Stimulated activated CD8-positive, alpha-beta memory T cell treated with anti-CD3 and anti-CD28 coated beads, Interleukin-2, amount 100 ng/mL, for 1 hour (primary cell): Measurements from ENCODE around the gene RO60.
"Not testable (repeated sequence)": the region's sequence is repeated elsewhere in the genome, so short reads cannot be mapped to it uniquely, and the experiment has no call there.

ENCODE experiments used
- DNase-seq, 2 donors: peaks; one replicate each; pipeline ENCODE4 v3.0.0-alpha.2; 2020; ENCODE audit warnings: low read depth in 2 of 2

RO60 gene

DNA sequence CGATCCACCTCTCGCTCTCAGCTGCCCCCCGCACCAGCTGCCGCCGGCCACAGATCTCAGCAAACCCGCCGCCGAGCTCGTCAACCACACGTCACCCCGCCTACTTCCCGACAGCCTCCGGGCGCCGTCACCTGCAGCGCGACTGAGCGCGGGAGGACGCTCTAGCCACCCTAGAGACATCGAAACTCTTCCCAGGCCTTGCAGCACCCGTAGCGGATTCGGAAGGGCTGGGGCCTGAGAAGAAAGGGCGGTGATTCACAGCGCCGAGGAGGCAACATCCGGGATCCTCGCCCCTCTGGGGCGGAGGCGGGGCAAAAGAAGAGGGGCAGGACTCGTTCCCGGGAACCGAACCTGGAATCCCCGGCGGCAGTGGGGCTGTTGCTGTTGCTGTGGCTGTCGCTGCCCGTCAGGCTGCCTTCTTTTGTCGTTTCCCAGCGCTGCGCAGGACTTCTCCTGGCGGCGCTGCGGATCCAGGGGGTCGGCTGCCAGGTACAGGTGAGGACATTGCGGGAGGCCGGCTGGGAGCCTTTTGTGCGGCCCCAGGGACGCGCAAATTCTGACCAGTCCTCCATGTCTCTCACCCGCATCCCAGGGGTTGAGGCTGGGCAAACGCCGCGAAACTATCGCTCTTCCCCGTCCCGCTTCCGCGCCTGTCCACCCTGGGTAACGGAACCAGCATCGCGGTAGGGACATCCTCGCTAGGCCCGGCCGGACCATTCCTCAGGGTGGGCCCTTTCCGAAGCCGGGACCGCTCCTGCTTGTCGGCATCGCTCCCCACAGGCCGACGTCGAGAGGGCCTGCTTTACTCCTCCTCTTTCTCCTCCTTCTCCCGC lies at the start of gene RO60, which contains the start of gene UCHL5:
Gene RO60 (plus strand): TSS at position 331 of the 833 bp plus-strand sequence. CDS start 9,443 bp downstream, outside the sequence.
Gene UCHL5 (minus strand): TSS at position 79 of the 833 bp plus-strand sequence. CDS start 100 bp downstream, outside the sequence.
- peak; percentile 84 to 86 for DNase-seq

DNA sequence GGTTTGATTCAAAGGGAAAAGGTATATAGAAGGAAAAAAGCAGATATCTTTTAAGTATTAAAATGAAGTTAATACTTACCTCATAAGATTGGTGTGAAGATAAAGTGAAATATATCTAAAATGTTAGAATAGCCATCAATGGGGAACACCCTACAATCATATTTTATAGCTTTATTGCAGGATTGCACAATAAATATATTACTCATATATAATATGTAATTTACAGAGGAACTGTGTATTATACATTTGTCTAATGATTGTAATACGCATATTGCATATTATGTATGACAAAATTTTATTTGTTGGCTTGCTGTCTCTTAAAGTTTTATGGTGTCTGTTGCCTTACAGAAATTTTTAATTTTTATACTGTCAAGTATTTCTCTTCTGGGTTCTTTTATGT lies 48.0 kb upstream of the RO60 start:
- no peak for DNase-seq

DNA sequence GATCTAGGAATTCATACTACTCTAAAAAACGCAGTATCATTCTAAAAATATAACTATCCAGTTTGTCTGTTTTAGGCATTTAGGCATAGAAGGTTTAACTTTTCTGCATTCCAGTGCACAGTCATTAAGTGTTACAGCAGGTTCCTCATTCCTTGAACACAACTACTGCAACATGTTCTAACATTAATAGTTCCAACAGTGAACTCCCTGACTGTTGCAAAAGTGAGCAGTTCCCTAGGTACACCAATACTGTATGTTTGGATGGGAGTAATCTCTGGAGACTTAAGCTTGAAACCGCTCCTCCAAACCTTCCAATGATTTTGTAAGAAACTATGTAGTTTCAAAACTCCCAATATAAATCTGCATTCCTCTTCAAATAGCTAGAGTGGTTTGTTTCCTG lies 46.4 kb upstream of the RO60 start:
- no peak for DNase-seq

DNA sequence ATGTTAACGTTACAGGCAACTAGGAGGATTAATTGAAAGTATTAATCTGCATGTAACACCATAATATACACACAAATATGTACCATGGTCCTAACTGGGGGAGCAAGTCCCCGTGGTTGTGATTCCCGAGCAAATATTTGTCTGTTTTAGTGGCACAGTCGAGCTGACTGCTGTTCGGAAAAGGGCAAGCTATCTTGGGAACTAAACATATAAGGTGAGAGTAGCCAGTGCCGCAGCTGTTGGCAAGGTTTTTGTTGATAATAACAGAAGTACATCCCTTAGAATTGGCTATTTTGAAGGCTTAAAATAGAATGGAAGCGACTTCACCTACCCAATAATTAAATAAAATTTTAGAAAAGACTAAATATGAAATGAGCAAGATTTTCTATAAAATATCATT lies 45.7 kb upstream of the RO60 start:
- DNase-seq = no peak

DNA sequence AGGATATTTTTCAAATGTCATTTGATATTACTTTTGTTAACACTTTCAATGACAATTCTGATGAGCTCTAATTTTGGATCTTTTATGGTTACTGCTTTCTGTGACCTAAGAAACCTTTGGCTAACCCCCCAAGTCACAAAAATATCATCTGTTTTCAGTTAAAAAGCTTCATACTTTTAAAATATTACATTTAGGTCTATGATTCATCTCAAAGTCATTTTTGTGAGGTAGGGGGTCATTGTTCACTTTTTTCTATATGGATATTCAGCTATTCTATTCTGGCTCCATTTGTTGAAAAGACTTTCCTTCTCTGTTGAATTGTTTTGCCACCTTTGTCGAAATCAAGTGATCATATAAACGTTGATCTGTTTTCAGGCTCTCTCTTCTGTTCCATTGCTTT lies 45.0 kb upstream of the RO60 start:
- no peak for DNase-seq

DNA sequence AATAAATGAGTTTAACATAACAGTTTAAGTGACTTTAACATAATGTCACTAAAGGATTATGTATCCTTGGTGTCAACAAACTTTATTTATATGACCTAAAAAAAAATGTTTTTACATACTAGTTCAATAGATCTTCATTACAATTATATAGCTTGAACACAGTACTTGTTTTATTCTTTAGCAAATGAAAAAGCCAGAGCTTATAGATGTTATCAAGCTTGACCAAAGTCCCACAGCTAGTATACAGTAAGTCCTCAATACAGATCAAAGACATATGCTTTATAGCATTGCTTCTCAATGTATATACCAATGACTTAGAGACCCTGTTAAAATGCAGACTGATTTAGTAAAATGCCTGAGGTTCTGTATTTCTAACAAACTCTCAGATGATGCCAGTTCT lies 42.6 kb upstream of the RO60 start:
- no peak for DNase-seq

DNA sequence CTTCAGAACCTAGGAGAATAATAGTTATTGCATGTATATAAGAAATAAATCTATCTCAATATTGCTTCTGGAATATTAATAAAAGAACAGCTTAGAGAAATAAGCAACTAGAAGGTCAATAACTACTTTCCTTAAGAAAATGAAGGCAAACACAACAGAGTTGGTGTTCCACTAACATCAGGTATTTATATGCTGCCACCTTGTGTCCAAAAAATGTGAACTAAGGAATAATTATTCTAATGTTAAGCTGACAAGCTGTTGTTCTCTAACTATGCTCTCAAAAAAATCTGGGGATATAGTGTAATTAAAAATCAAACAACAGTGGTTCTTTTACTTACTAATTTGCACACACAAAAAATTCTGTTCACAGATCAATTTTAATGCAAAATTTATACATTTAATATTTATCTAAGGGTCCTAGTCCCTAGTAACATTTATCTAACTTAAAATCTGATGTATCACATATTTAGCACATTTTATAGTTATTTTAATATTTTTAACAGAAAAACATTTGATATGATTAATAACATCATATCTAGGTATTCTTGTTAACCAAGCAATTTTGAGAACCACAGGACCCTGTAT lies 39.9 kb upstream of the RO60 start:
- DNase-seq = no peak

DNA sequence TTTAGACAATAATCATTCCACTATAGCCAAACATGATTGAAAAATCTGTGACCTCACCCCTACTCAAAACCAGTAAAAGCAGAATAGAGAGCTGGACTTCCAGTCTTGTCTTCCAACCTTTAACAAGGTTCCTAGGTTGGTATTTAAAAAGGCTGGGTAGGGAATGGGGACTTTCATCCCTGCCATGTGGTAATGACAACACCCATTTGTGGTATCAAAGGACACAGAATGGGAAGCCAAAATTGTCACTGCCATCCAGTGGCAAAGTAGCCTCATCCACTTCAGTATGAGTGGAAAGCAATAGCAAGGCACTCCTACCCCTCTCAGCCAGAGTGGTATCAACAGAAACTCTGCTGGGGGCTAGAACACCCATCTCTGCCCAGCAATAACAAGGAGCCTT lies 34.2 kb upstream of the RO60 start:
- DNase-seq = no peak

DNA sequence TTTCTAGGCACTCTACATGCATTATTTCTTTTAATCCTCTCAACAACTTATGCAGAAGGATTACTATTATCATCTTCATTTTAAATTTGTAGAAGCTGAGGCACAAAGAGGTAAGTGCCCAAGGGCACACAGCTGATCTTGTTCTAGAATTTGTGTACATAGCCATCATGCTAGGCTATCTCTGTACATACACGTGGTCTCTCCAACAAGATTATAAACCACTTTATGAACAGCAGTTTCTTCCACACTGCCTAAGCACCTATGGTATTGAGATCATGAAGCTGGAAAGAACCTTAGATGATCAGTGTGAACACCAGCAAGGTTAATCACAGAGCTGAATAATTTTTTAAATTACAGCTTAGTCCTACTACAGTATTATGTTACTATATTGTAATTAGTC lies 29.1 kb upstream of the RO60 start:
- no peak for DNase-seq

DNA sequence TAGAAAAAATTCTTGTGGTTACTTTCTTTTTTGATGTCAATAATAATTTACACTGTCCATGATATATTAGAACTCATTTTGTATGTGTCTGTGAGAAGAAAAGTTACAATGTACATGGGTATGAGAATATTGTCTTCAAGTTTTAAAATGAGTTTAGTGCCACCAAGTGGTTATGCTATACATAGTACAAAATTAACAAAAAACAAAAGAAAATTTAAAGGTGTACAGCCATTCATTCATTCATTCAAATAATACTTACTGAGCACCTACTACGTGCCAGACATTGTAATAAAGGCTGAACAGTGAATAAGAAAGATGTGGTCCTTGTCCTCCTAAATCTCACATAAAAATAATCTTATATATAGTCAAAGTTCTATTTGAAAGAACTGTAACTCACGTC lies 28.0 kb upstream of the RO60 start:
- DNase-seq = no peak

DNA sequence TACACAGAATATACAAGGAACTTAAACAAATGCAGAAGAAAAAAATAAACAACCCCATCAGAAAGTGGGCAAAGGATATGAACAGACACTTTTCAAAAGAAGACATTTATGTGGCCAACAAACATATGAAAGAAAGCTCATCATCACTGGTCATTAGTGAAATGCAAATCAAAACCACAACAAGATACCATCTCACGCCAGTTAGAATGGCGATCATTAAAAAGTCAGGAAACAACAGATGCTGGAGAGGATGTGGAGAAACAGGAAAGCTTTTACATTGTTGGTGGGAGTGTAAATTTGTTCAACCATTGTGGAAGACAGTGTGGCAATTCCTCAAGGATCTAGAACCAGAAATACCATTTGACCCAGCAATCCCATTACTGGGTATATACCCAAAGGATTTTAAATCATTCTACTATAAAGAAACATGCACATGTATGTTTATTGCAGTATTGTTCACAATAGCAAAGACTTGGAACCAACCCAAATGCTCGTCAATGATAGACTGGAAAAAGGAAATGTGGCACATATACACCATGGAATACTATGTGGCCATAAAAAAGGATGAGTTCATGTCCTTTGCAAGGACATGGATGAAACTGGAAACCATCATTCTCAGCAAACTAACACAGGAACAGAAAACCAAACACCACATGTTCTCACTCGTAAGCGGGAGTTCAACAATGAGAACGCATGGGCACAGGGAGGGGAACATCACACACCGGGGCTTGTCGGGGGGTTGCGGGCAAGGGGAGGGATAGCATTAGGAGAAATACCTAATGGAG lies 26.6 kb upstream of the RO60 start:
- DNase-seq = not testable (repeated sequence)

DNA sequence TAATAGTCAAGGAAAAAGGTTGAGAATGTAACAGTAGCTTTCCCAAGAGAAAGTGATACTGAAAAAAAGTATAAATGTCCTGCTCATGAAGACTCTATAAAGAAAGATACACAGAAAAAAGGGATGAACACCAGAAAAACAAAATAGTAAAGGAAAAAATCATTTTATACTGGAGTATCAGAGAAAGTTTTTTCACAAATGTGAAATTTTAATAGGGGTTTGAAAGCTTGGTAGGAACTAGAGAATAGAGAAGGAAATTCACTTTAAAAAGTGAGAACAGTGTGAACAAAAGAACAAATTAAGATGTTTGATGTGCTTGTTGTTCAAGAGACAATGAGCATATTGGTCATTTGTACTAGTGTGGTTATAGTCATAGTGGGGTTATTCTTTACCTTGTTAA lies 25.8 kb upstream of the RO60 start:
- DNase-seq = no peak

DNA sequence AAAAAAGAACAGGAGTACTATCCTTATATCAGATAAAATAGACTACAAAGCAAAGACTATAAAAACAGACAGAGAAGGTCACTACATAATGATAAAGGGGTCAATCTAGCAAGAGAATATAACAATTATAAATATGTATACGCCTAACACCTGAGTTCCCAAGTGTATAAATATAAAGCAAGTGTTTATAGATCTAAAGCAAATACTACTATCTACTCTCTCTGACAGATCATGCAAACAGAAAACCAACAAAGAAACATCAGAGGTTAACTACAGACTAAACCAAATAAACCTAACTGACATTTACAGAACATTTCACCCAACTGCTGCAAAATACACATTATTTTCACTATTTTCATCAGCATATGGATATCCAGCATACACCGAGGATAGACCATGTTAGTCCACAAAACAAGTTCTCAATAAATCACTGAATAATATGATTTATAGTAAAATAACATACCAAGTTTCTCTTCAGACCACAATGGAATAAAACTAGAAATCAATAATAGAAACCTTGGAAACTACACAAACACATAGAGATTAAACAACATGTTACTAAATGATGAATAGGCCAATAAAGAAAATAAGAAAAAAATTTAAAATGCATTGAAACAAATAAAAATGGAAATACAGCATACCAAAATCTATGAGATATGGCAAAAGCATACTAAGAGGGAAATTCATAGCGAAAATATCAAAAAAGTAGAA lies 22.9 kb upstream of the RO60 start:
- no peak for DNase-seq

DNA sequence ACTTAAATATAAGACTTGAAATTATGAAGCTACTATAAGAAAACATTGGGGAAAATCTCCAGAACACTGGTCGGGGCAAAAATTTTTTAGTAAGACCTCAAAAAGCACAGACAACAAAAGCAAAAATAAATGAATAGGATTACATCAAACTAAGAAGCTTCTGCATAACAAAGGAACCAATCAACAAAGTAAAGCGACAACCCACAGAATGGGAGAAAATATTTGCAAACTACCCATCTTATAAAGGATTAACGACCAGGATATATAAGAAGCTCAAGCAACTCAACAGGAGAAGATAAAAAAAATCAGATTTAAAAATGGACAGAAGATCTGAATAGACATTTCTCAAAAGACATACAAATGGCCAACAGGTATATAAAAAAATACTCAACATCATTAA lies 19.4 kb upstream of the RO60 start:
- DNase-seq = no peak

DNA sequence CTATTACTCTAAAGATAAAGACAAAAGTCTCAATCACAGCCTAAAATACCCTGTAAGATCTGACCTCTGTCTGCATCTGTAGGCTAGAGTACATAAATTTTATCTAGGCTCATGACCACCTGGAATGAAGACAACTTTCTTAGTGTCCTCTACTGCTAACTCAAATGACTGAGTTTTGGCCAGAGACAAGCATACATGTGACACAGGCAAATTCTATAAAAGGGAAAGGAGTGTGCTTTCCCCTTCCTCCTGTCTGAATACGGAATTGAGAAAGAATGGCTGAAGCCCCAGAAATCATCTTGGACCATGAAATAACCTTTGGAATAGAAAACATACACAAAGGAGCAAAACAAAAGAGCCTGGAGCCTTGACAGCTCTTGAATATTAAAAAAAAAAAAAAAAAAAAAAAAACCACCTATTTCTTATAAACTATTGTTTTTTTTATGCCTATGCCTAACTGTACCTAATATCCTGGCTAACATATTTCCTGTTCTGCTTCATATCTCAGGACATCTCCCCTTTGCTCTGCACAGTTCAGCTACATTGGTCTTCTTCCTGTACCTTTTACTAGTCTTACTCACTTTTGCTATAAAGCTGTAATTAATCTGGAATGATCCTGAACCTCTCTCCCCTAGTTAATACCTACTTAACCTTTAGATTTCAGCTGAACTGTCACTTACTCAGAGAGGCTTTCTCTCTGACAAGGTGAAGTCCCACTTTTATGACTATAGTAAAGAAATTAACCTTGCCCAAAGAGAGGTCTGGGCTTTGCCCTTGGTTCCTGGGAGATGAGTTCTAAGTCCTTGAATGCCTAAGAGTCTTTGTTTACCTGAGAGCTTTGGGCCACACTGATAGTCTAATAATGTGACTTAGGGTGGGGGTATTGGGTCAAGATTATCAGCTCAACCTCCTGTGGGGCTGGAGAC lies 16.4 kb upstream of the RO60 start:
- DNase-seq = no peak

DNA sequence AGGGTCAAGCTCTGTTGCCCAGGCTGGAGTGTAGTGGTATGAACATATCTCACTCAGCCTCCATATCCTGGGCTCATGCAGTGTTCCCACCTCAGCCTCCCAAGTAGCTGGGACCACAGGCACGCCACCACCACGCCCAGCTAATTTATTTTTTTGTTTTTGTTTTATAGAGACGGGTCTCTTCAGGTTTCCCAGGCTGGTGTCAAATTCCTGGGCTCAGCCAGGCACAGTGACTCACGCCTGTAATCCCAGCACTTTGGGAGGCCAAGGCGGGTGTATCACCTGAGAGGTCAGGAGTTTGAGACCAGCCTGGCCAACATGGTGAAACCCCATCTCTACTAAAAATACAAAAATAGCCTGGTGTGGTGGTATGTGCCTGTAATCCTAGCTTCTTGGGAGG lies 10.5 kb upstream of the RO60 start:
- not testable (repeated sequence) for DNase-seq

DNA sequence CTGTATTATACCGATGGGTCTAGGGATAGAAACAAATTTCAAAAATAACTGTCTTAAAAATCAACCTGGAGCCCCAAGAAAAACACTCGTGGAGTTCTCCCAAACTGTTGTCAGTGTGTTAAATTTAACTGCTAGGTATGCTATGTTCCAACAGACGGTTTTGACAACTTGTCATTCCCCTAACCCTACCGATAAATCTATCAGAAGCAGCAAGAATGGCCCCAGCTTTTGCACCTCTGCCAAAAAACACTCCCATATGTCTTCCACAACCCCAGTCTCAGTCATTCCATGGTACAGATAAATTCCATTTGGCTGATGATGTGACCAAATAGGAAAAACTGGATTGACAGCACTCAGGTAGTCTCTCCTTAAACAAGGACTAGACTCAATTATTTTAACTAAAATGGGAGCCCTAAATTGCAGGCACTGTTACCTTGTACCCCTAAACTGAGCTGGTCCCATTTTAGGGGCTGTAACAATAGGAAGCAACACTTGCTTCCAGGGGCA lies 5.2 kb upstream of the RO60 start:
- no peak for DNase-seq

DNA sequence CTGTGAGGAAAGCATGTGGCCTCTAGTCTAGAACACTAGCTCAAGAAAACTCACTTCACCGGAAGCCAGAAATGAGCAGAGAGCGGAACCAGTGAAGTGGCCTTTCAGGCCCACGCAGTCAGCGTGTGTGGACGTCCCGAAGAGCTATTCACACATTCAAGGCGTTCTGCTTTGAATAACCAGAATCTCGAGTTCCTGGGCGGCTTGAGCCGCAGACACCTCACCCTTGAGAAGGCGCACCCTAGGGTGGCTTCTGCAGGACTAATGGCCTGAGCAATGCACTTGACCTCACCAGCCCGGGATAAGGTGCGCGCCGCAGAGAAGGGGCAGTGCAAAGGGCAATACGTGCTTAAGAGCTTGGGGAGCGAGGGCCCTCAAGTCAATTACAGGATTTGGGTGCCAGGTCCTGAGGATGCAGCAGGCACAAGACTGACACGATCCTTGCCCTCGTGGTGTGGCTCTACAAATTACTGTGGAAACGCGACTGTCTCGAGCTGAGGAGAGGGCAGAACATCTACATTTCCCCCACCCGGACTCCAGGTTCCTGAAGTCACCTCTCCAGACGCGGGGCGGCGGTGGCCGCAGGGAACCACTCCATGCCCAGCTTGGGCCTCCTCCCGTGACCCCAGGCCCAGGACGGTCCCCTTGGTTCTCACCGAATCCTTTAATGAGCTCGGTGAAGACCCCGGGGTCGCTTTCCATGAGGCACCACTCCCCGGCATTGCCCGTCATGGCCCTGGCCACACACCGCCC lies 707 bp upstream of the RO60 start:
- peak; percentile 27 for DNase-seq

DNA sequence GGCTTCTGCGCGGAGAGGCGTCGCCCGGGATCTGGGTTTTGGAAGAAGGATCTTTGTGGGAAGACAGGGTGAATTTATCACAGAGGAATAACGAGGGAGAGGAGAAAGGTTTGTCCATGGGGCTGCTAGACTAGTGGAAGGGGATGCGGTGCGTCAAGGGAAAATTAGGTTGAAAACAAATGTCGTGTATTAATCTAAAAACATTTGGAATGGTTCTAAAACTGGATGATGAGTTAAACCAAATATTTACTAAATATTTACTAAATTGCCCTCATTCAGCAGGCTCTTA lies 647 bp downstream of the RO60 start:
- no peak for DNase-seq

DNA sequence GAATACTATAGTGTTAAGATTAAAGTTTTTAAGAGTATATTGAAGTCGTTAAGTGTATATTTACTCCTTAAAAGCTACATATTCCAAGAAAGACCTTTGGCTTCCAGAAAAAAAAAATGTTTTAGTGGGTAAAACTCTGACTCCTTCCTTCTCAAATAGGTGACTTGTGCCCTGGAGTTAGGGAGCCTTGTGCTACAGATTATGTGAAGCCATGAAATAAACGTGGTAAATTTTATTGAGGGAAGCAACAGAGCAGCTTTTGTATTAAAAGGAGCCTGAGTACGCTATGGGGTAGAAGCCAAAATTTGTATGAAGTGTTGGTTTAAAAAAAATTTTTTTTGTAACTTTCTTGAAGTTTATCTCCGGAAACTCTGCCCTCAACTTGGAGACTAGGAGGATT lies 994 bp downstream of the RO60 start:
- no peak for DNase-seq
